WTC11 (cell line): ENCODE measurements around the gene CYP11A1. TPM values are rescaled to one million over a fixed set of nuclear protein-coding genes. Genes with fewer than 3 reads are reported as not detected.

Experiments used
- AR ChIP-seq: fragments of 250-450 bp; sonication (Bioruptor Pico); IDR thresholded peaks from 2 replicates; pipeline ENCODE4 v1.9.0; 2021; ENCODE audit warnings: mild to moderate bottlenecking
- ATF2 ChIP-seq: sonication (generic); formaldehyde crosslinking; IDR thresholded peaks from 2 replicates; pipeline ENCODE4 v1.8.1; 2022; ENCODE audit warnings: low read depth, missing genetic modification reagents, borderline replicate concordance
- ERG ChIP-seq: fragments of 250-450 bp; sonication (Bioruptor Pico); IDR thresholded peaks from 2 replicates; pipeline ENCODE4 v1.8.0; 2021; ENCODE audit warnings: mild to moderate bottlenecking
- ESRRA ChIP-seq: sonication (generic); formaldehyde crosslinking; IDR thresholded peaks from 2 replicates; pipeline ENCODE4 v1.8.1; 2022; ENCODE audit warnings: mild to moderate bottlenecking, missing genetic modification reagents, borderline replicate concordance
- GRHL2 ChIP-seq: fragments of 250-450 bp; sonication (Bioruptor Pico); IDR thresholded peaks from 2 replicates; pipeline ENCODE4 v1.8.0; 2022; ENCODE audit warnings: mild to moderate bottlenecking, moderate library complexity; ENCODE audit not compliant: insufficient replicate concordance, severe bottlenecking
- NFYB ChIP-seq: sonication (generic); formaldehyde crosslinking; conservative IDR thresholded peaks from 2 replicates; pipeline ENCODE4 v1.8.0; 2022; ENCODE audit warnings: low read depth, missing genetic modification reagents
- PRDM15 ChIP-seq: sonication (generic); formaldehyde crosslinking; IDR thresholded peaks from 2 replicates; pipeline ENCODE4 v1.8.0; 2022; ENCODE audit warnings: missing genetic modification reagents
- SP1 ChIP-seq: sonication (generic); formaldehyde crosslinking; conservative IDR thresholded peaks from 2 replicates; pipeline ENCODE4 v1.8.1; 2022; ENCODE audit warnings: missing genetic modification reagents
- TCF7 ChIP-seq: sonication (generic); formaldehyde crosslinking; IDR thresholded peaks from 2 replicates; pipeline ENCODE4 v1.8.0; 2022; ENCODE audit warnings: mild to moderate bottlenecking, low read depth, missing genetic modification reagents, moderate library complexity
- ZBTB43 ChIP-seq: sonication (generic); formaldehyde crosslinking; IDR thresholded peaks from 2 replicates; pipeline ENCODE4 v1.8.1; 2023; ENCODE audit warnings: mild to moderate bottlenecking, missing genetic modification reagents
- ZNF219 ChIP-seq: sonication (generic); formaldehyde crosslinking; IDR thresholded peaks from 2 replicates; pipeline ENCODE4 v1.8.0; 2023; ENCODE audit warnings: missing genetic modification reagents, mild to moderate bottlenecking, borderline replicate concordance
- ZNF232 ChIP-seq: sonication (generic); formaldehyde crosslinking; IDR thresholded peaks from 2 replicates; pipeline ENCODE4 v1.8.0; 2022; ENCODE audit warnings: mild to moderate bottlenecking, missing genetic modification reagents
- ZNF281 ChIP-seq: sonication (generic); formaldehyde crosslinking; IDR thresholded peaks from 2 replicates; pipeline ENCODE4 v1.8.0; 2023; ENCODE audit warnings: mild to moderate bottlenecking, missing genetic modification reagents
- ZNF416 ChIP-seq: fragments of 250-450 bp; sonication (Bioruptor Pico); IDR thresholded peaks from 2 replicates; pipeline ENCODE4 v1.9.0; 2021; ENCODE audit warnings: mild to moderate bottlenecking, inconsistent platforms
- ZNF512 ChIP-seq: sonication (generic); formaldehyde crosslinking; IDR thresholded peaks from 2 replicates; pipeline ENCODE4 v1.8.1; 2022; ENCODE audit warnings: missing genetic modification reagents, borderline replicate concordance
- ZNF532 ChIP-seq: fragments of 250-450 bp; sonication (Bioruptor Pico); IDR thresholded peaks from 2 replicates; pipeline ENCODE4 v1.9.0; 2021; ENCODE audit warnings: mild to moderate bottlenecking, borderline replicate concordance
- ZNF671 ChIP-seq: fragments of 250-450 bp; sonication (Bioruptor Pico); IDR thresholded peaks from 2 replicates; pipeline ENCODE4 v1.8.0; 2021; ENCODE audit warnings: mild to moderate bottlenecking
- total RNA-seq: library from RNA; stranded (reverse); gene quantifications from 3 replicates; pipeline ENCODE4 v1.2.3, GENCODE V29; 2021

The CYP11A1 gene
- total RNA-seq, 1 experiment from 2014 or later: 3.4 TPM

- TF ChIP-seq ATF2 (CRISPR knock-in tag): no peak
- TF ChIP-seq NFYB (CRISPR knock-in tag): no peak
- TF ChIP-seq ESRRA: peak; percentile 74; the same call in 1 of the 2 replicates
- no peak for TF ChIP-seq GRHL2
- TF ChIP-seq ZNF416 (CRISPR knock-in tag): no peak
- TF ChIP-seq ZNF281: no peak
- no peak for TF ChIP-seq ZNF512
- no peak for TF ChIP-seq ZNF671 (CRISPR knock-in tag)
- no peak for TF ChIP-seq AR (CRISPR knock-in tag)
- no peak for TF ChIP-seq ZNF219 (CRISPR knock-in tag)
- no peak for TF ChIP-seq PRDM15 (CRISPR knock-in tag)
- no peak for TF ChIP-seq ERG (CRISPR knock-in tag)
- no peak for TF ChIP-seq ZNF532 (CRISPR knock-in tag)
- TF ChIP-seq ZNF232: no peak
- TF ChIP-seq SP1: 0 out of 2 replicates have a peak, but pooled peaks have one; percentile 33
- 0 out of 2 replicates have a peak, but pooled peaks have one; percentile 40 for TF ChIP-seq TCF7 (CRISPR knock-in tag)
- TF ChIP-seq ZBTB43 (CRISPR knock-in tag): 0 out of 2 replicates have a peak, but pooled peaks have one; percentile 62
Observed at GRCh38 chr15:74365598-74366445, 1.6 kb downstream of the CYP11A1 start (continued).
